H1 (cell line): ENCODE data around the gene FGF21. TPM values are rescaled to one million over a fixed set of nuclear protein-coding genes. Genes with fewer than 3 reads are reported as not detected.

ENCODE experiments used
- CBX5 ChIP-seq: fragments of 300-800, 300-1000 bp; sonication (generic); IDR thresholded peaks from 2 replicates; pipeline ENCODE4 v1.7.1; 2016; ENCODE audit warnings: antibody characterized with exemption, low read length, low read depth
- CREB1 ChIP-seq: IDR thresholded peaks from 2 replicates; pipeline ENCODE4 v1.6.1; 2012; ENCODE audit warnings: inconsistent platforms
- EP300 ChIP-seq, 2 experiments: IDR thresholded peaks; 1 replicate in 1 of 2; 2 replicates in 1 of 2; pipeline ENCODE4 v1.6.1; 2011 to 2012; ENCODE audit warnings: low read depth in 2 of 2, low read length in 2 of 2, mild to moderate bottlenecking in 2 of 2, borderline replicate concordance in 1 of 2, inconsistent platforms in 1 of 2, moderate library complexity in 1 of 2
- HDAC2 ChIP-seq, 2 experiments: fragments of 300-600 bp in 1 of 2; sonication (generic) in 1 of 2; IDR thresholded peaks; 2 replicates each; pipeline ENCODE4 v1.6.1; 2011 to 2012; ENCODE audit warnings: low read depth in 2 of 2, low read length in 2 of 2, mild to moderate bottlenecking in 2 of 2, moderate library complexity in 2 of 2, borderline replicate concordance in 1 of 2, inconsistent platforms in 1 of 2
- KDM4A ChIP-seq: IDR thresholded peaks from one replicate; pipeline ENCODE4 v1.7.1; 2012; ENCODE audit warnings: low read depth, mild to moderate bottlenecking, moderate library complexity, low read length, inconsistent platforms; ENCODE audit not compliant: severe bottlenecking
- NRF1 ChIP-seq: IDR thresholded peaks from 2 replicates; pipeline ENCODE4 v1.6.1; 2011; ENCODE audit warnings: mild to moderate bottlenecking, low read depth, low read length, improper control_type of control experiment
- RAD21 ChIP-seq, 2 experiments: IDR thresholded peaks in 1 of 2; conservative IDR thresholded peaks in 1 of 2; 2 replicates each; pipeline ENCODE4 v1.6.1; 2011; ENCODE audit warnings: low read depth in 2 of 2, low read length in 2 of 2, improper control_type of control experiment in 1 of 2, inconsistent platforms in 1 of 2, mild to moderate bottlenecking in 1 of 2, moderate library complexity in 1 of 2
- SP4 ChIP-seq: IDR thresholded peaks from 2 replicates; pipeline ENCODE4 v1.6.1; 2012; ENCODE audit warnings: low read length, inconsistent platforms
- SUZ12 ChIP-seq: fragments of 200-600 bp; sonication (generic); IDR thresholded peaks from 2 replicates; pipeline ENCODE4 v1.6.1; 2012; ENCODE audit warnings: mild to moderate bottlenecking, inconsistent platforms, low read length, moderate library complexity, mixed read lengths
- polyA plus RNA-seq, 7 experiments: library from polyadenylated mRNA; depleted of rRNA in 3 of 7; stranded (reverse) in 5 of 7; unstranded in 2 of 7; fragments of >200 nt in 5 of 7; fragments of 200-250 nt in 2 of 7; gene quantifications; 1 replicate in 5 of 7; 2 replicates in 1 of 7; 4 replicates in 1 of 7; pipeline versions ENCODE4 v1.2.1 to v1.2.3, GENCODE V29; 2011 to 2013; ENCODE audit warnings: missing spikeins in 2 of 7, mixed read lengths in 2 of 7
- total RNA-seq: library from RNA; stranded (reverse); fragmentation: NEBNext Ultra II Directional; extraction: Animal tissue kit (Norgen Biotek cat#: 25700); gene quantifications from 2 replicates; pipeline ENCODE4 v1.2.1, GENCODE V29; 2021
- TF ChIP-seq, protein P1 (sequence below): IDR thresholded peaks from 2 replicates; pipeline ENCODE4 v1.6.1; 2011; ENCODE audit warnings: low read length, improper control_type of control experiment
- TF ChIP-seq, protein P2 (sequence below): IDR thresholded peaks from 2 replicates; pipeline ENCODE4 v1.6.1; 2012; ENCODE audit warnings: inconsistent platforms

Gene FGF21
- total and polyA plus RNA-seq, 2 of the 8 experiments (the other 6 are each of a cell fraction or from before 2014, with no cell fraction given) = 0.48 to 0.80 TPM

DNA sequence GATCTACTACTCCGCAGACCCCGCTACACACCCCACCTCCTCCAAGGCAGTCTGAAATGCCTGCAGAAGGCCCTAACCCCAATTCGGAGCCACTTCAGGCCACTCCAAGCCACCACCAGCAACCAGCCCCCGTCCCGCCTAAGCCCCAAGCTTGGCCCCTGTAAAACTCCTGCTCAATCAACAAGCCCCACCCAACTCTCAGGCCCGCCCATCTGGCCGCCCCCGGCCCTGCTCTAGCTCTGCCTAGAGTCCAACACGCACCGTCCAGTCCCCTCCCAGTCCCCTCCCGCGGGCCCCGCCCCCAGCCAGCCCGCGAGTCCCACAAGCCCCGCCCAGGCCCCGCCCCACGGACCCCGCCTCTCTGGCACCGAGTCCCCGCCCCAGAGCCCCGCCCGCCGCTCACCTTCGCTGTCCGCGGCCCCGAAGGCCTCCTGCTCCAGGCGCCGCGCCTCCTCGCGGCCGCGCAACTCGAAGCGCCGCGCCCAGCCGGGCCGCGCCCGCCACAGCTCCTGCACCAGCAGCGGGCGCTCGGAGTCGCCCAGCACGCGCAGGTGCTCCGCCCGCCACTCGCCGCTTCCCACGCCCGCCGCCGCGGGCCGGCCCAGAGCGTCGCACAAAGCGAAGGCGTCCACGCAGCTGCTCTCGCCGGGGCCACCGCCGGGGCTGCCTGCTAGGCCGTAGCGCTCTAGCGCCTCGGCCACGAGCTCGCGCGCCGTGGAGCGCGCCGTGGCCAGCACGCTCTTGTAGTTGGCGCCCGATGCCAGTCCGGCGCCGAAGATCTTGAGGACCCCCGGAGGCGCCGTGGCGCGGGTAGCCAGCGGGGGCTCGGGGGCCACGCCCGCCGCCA, 16.5 kb upstream of the FGF21 start (continued):
- TF ChIP-seq EP300 (IDR thresholded peaks at IDR 0.05; ENCODE audit: borderline replicate concordance in 1 of 2, low read depth in 2 of 2, low read length in 2 of 2) (no peak), CBX5 (no peak), KDM4A (peak; percentile 87), RAD21 (IDR thresholded peaks at IDR 0.05 in 1 of 2, conservative IDR thresholded peaks at IDR 0.05 in 1 of 2; ENCODE audit: low read depth in 2 of 2, low read length in 2 of 2) (peak; percentile 27 to 65), SUZ12 (peak; percentile 29; the same call in 1 of the 2 replicates), SP4 (peak; percentile 78; the same call in 1 of the 2 replicates), CREB1 (0 out of 2 replicates have a peak, but pooled peaks have one; percentile 12), HDAC2 (IDR thresholded peaks at IDR 0.05; ENCODE audit: borderline replicate concordance in 1 of 2, low read depth in 2 of 2, low read length in 2 of 2) (0 out of 4 replicates have a peak, but pooled peaks of 1 of the 2 experiments have one; percentile 84), NRF1 (0 out of 2 replicates have a peak, but pooled peaks have one; percentile 6)
- TF ChIP-seq, protein P1, sequence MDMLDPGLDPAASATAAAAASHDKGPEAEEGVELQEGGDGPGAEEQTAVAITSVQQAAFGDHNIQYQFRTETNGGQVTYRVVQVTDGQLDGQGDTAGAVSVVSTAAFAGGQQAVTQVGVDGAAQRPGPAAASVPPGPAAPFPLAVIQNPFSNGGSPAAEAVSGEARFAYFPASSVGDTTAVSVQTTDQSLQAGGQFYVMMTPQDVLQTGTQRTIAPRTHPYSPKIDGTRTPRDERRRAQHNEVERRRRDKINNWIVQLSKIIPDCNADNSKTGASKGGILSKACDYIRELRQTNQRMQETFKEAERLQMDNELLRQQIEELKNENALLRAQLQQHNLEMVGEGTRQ = no peak
- TF ChIP-seq, protein P2, sequence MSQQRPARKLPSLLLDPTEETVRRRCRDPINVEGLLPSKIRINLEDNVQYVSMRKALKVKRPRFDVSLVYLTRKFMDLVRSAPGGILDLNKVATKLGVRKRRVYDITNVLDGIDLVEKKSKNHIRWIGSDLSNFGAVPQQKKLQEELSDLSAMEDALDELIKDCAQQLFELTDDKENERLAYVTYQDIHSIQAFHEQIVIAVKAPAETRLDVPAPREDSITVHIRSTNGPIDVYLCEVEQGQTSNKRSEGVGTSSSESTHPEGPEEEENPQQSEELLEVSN = peak; percentile 53
